GM12878 (cell line): Measurements from ENCODE around the gene GUCY1A2. TPM values are rescaled to one million over a fixed set of nuclear protein-coding genes. Genes with fewer than 3 reads are reported as not detected.

Experiments used
- ATAC-seq: fragments of 200-7000 bp; cut with Tn5 transposase; 3 replicates; pipeline ENCODE4 v1.9.1; 2020; ENCODE audit warnings: mild to moderate bottlenecking, moderate library complexity
- BruUV-seq: library from RNA; stranded (reverse); fragments of 400-500 nt; replicated peaks from 2 replicates; lab custom pipeline; 2021; lab: Mats Ljungman, UMichigan
- CTCF ChIA-PET: fragments of 300-600 bp; sonication (Branson Sonifier 250); formaldehyde crosslinking; extraction: SDS; loops from one replicate; lab custom pipeline; 2021; ENCODE audit warnings: inconsistent platforms; lab: Yijun Ruan, JAX
- POLR2A ChIA-PET: fragments of 350-600 bp; formaldehyde crosslinking; extraction: SDS; loops from one replicate; lab custom pipeline; 2021; ENCODE audit warnings: inconsistent platforms; lab: Charles Lee
- RAD21 ChIA-PET: fragments of 300-600 bp; sonication (Branson Sonifier 250); formaldehyde crosslinking; loops from one replicate; lab custom pipeline; 2023; ENCODE audit warnings: antibody characterized with exemption; ENCODE audit not compliant: unreplicated experiment; lab: Charles Lee
- SMC1A ChIA-PET: fragments of 300-600 bp; sonication (Branson Sonifier 250); formaldehyde crosslinking; loops from one replicate; lab custom pipeline; 2023; ENCODE audit not compliant: unreplicated experiment, uncharacterized antibody; lab: Charles Lee
- DNase-seq: peaks from one replicate; pipeline ENCODE4 v3.0.0-alpha.2; 2011; ENCODE audit warnings: low read depth, low spot score
- FAIRE-seq: peaks from 3 replicates; lab custom pipeline; 2011; peaks lifted over from hg19 to GRCh38; lab: Jason Lieb, UNC
- H2AFZ ChIP-seq: 2 replicates; pipeline ENCODE4 v1.6.0; 2011; ENCODE audit warnings: low read depth, low read length, control low read depth; ENCODE audit not compliant: control insufficient read depth
- H3K27ac ChIP-seq: 2 replicates; pipeline ENCODE4 v1.5.1; 2011; ENCODE audit warnings: control low read depth; ENCODE audit not compliant: control insufficient read depth, insufficient read depth
- H3K27me3 ChIP-seq, 2 experiments: replicated peaks in 1 of 2; 2 replicates each; pipeline versions ENCODE4 v1.6.0 to v1.6.1; 2011; ENCODE audit warnings: low read length in 1 of 2; ENCODE audit not compliant: control insufficient read depth in 2 of 2, insufficient read depth in 2 of 2
- H3K36me3 ChIP-seq, 2 experiments: 2 replicates each; pipeline ENCODE4 v1.5.1; 2011; ENCODE audit warnings: low read length in 1 of 2; ENCODE audit not compliant: control insufficient read depth in 2 of 2, insufficient read depth in 2 of 2
- H3K4me1 ChIP-seq: 2 replicates; pipeline ENCODE4 v1.6.1; 2011; ENCODE audit warnings: mild to moderate bottlenecking, low read length, moderate library complexity, mixed read lengths; ENCODE audit not compliant: control insufficient read depth, insufficient read depth
- H3K4me2 ChIP-seq: 2 replicates; pipeline ENCODE4 v1.6.0; 2011; ENCODE audit warnings: control low read depth; ENCODE audit not compliant: control insufficient read depth, insufficient read depth
- H3K4me3 ChIP-seq: fragments of 200-600 bp; sonication (generic); 2 replicates; pipeline ENCODE4 v1.5.1; 2016
- H3K79me2 ChIP-seq: 2 replicates; pipeline ENCODE4 v1.6.0; 2011; ENCODE audit warnings: low read length; ENCODE audit not compliant: control insufficient read depth, insufficient read depth
- H3K9ac ChIP-seq: 2 replicates; pipeline ENCODE4 v1.8.0; 2011; ENCODE audit warnings: low read length, control low read depth, mixed read lengths; ENCODE audit not compliant: control insufficient read depth, insufficient read depth
- H3K9me3 ChIP-seq: replicated peaks from 3 replicates; pipeline ENCODE4 v1.5.1; 2011; ENCODE audit warnings: mild to moderate bottlenecking, low read length; ENCODE audit not compliant: control insufficient read depth, insufficient read depth
- H4K20me1 ChIP-seq: 2 replicates; pipeline ENCODE4 v1.6.0; 2011; ENCODE audit not compliant: control insufficient read depth, insufficient read depth
- CBFB ChIP-seq: IDR thresholded peaks from 2 replicates; pipeline ENCODE4 v1.6.1; 2016; ENCODE audit warnings: antibody characterized with exemption, low read depth
- FOXK2 ChIP-seq: fragments of 450-650 bp; IDR thresholded peaks from 2 replicates; pipeline ENCODE4 v1.6.1; 2017; ENCODE audit warnings: mild to moderate bottlenecking, moderate library complexity
- GABPA ChIP-seq: IDR thresholded peaks from 2 replicates; pipeline ENCODE4 v1.6.1; 2014; ENCODE audit warnings: antibody characterized with exemption, low read depth, mild to moderate bottlenecking, inconsistent platforms
- HSF1 ChIP-seq: fragments of 150-350 bp; IDR thresholded peaks from 2 replicates; pipeline ENCODE4 v1.6.1; 2014; ENCODE audit warnings: mild to moderate bottlenecking, low read depth, low read length
- MXI1 ChIP-seq: fragments of 150-350 bp; IDR thresholded peaks from 2 replicates; pipeline ENCODE4 v1.6.1; 2011; ENCODE audit warnings: low read depth, mild to moderate bottlenecking, inconsistent platforms, low read length, improper control_type of control experiment
- NFIC ChIP-seq: IDR thresholded peaks from 2 replicates; pipeline ENCODE4 v1.6.1; 2012; ENCODE audit warnings: low read depth, mild to moderate bottlenecking, inconsistent platforms, low read length, moderate library complexity
- NFYB ChIP-seq: IDR thresholded peaks from 2 replicates; pipeline ENCODE4 v1.6.1; 2011; ENCODE audit warnings: low read depth, mild to moderate bottlenecking, low read length, improper control_type of control experiment, moderate library complexity; ENCODE audit not compliant: insufficient read depth
- NR2C2 ChIP-seq: IDR thresholded peaks from 2 replicates; pipeline ENCODE4 v1.6.1; 2011; ENCODE audit warnings: borderline replicate concordance, low read depth; ENCODE audit not compliant: control insufficient read depth, insufficient read length
- RFX5 ChIP-seq: IDR thresholded peaks from 2 replicates; pipeline ENCODE4 v1.6.1; 2011; ENCODE audit warnings: low read depth, low read length, improper control_type of control experiment
- SIN3A ChIP-seq: IDR thresholded peaks from 2 replicates; pipeline ENCODE4 v1.6.1; 2012; ENCODE audit warnings: low read depth, low read length, improper control_type of control experiment
- SRF ChIP-seq, 2 experiments: IDR thresholded peaks; 2 replicates each; pipeline ENCODE4 v1.6.1; 2011; ENCODE audit warnings: low read depth in 2 of 2, low read length in 2 of 2, mild to moderate bottlenecking in 1 of 2, moderate library complexity in 1 of 2
- TCF3 ChIP-seq: IDR thresholded peaks from 2 replicates; pipeline ENCODE4 v1.6.1; 2012; ENCODE audit warnings: low read depth, mild to moderate bottlenecking, low read length, borderline replicate concordance; ENCODE audit not compliant: insufficient read depth
- USF2 ChIP-seq: IDR thresholded peaks from 2 replicates; pipeline ENCODE4 v1.6.1; 2011; ENCODE audit warnings: low read depth, low read length, improper control_type of control experiment, borderline replicate concordance
- ZBED1 ChIP-seq: IDR thresholded peaks from 2 replicates; pipeline ENCODE4 v1.6.1; 2016; ENCODE audit warnings: borderline replicate concordance
- WGBS: methylation state at CpG from one replicate; pipeline ENCODE4 v1.1.6; 2016; ENCODE audit warnings: low lambda C conversion rate; ENCODE audit not compliant: insufficient replicate concordance, insufficient coverage; ENCODE audit errors: missing lambda C conversion rate; 5-methylcytosine and 5-hydroxymethylcytosine counted together
- in situ Hi-C: fragments of 300-500 bp; cut with MboI; formaldehyde crosslinking; loops from 9 replicates; pipeline ENCODE4 v1.14.3; 2018; ENCODE audit warnings: mixed read lengths
- intact Hi-C: fragments of 100-400 bp; cut with micrococcal nuclease; formaldehyde crosslinking; loops from one replicate; pipeline ENCODE4 v1.14.2; 2022; ENCODE audit not compliant: unreplicated experiment
- polyA plus RNA-seq, 11 experiments: library from polyadenylated mRNA; depleted of rRNA in 4 of 11; unstranded in 6 of 11; stranded (reverse) in 5 of 11; fragments of >200 nt; fragmentation: Nextera tagmentation in 4 of 11; fragmentation: Illumina TruSeq in 1 of 11; extraction: Ambion mirVana in 4 of 11; extraction: Trizol in 1 of 11; gene quantifications; 1 replicate in 1 of 11; 2 replicates in 10 of 11; pipeline versions ENCODE4 v1.2.1 to v1.2.3, GENCODE V29; 2011 to 2016; ENCODE audit warnings: inconsistent platforms in 2 of 11, missing spikeins in 2 of 11, low read depth in 1 of 11
- total RNA-seq, 4 experiments: library from RNA; depleted of rRNA in 3 of 4; stranded (reverse); fragments of >200 nt in 3 of 4; fragmentation: Illumina TruSeq in 1 of 4; extraction: Trizol in 1 of 4; gene quantifications; 2 replicates each; pipeline versions ENCODE4 v1.2.1 to v1.2.3, GENCODE V29; 2013 to 2021

GUCY1A2 gene
- total and polyA plus RNA-seq, 10 of the 15 experiments (the other 5 are each of a cell fraction or from before 2014, with no cell fraction given), result under 0.01 to 0.03 (median under 0.01) TPM; not detected in 4

GRCh38 chr11:106879029-106879428 lies 139.2 kb downstream of the GUCY1A2 start:
- RAD21 ChIA-PET, result no interaction called here
- Histone ChIP-seq H3K4me3 (no peak overlapping the region), H4K20me1 (no peaks in the 10 kb centered on the region), H3K27me3 (no peaks in the 10 kb centered on the region), H3K9me3 (no peaks in the 10 kb centered on the region), H3K27ac (no peak overlapping the region), H3K9ac (no peak overlapping the region), H3K36me3 (no peaks in the 10 kb centered on the region), H2AFZ (no peak overlapping the region), H3K4me2 (no peak overlapping the region), H3K79me2 (no peaks in the 10 kb centered on the region), H3K4me1 (no peaks in the 10 kb centered on the region)
- SMC1A ChIA-PET, result interaction anchor here (0.6 kb wide), 1 partner anchor 22 kb away, joined by 3 read pairs; no protein-coding TSS in a partner anchor
- in situ Hi-C loops (no loop called here), intact Hi-C loops (no loop called here)
- no peak for DNase-seq
- BruUV-seq, result no TSS peak
- no peak for FAIRE-seq
- WGBS, result 22% methylated on average over 3 of the region's 3 CpGs
- CTCF ChIA-PET, result interaction anchor here (0.6 kb wide), 1 partner anchor 1595 kb away, joined by 3 read pairs; no protein-coding TSS in a partner anchor
- no peak for ATAC-seq
- no peak for TF ChIP-seq NR2C2
- TF ChIP-seq GABPA, result no peak
- no peak for TF ChIP-seq NFYB
- TF ChIP-seq SRF (IDR thresholded peaks at IDR 0.05; ENCODE audit: low read depth in 2 of 2, low read length in 2 of 2), result no peak
- POLR2A ChIA-PET, result no interaction called here

- H3K4me1 ChIP-seq, result no peaks in the 10 kb centered on the region
- in situ Hi-C loops, result no loop called here
- H3K36me3 ChIP-seq, result no peaks in the 10 kb centered on the region
- no peak overlapping the region for H3K4me2 ChIP-seq
- SMC1A ChIA-PET, result no interaction called here
- RAD21 ChIA-PET, result no interaction called here
- no peak overlapping the region for H3K27ac ChIP-seq
- no peak for ATAC-seq
- no peak for FAIRE-seq
- no peaks in the 10 kb centered on the region for H3K27me3 ChIP-seq
- no peak for DNase-seq
- TF ChIP-seq RFX5, result no peak
- no peak for TF ChIP-seq MXI1
- no peak for TF ChIP-seq HSF1
- no peak for TF ChIP-seq NFIC
- TF ChIP-seq SIN3A, result no peak
- TF ChIP-seq CBFB, result no peak
- no peak for TF ChIP-seq TCF3
- TF ChIP-seq USF2, result no peak
- TF ChIP-seq FOXK2, result no peak
- no peak for TF ChIP-seq ZBED1
- TF ChIP-seq, all 136 proteins: peak for 0
- H3K79me2 ChIP-seq, result no peaks in the 10 kb centered on the region
- no TSS peak for BruUV-seq
- H3K9me3 ChIP-seq, result no peaks in the 10 kb centered on the region
- intact Hi-C loops, result no loop called here
- H4K20me1 ChIP-seq, result no peaks in the 10 kb centered on the region
- H3K9ac ChIP-seq, result no peak overlapping the region
- no peak overlapping the region for H3K4me3 ChIP-seq
- CTCF ChIA-PET, result no interaction called here
- H2AFZ ChIP-seq, result no peak overlapping the region
- POLR2A ChIA-PET, result no interaction called here
Measured at GRCh38 chr11:106875013-106875412, 143.3 kb downstream of the GUCY1A2 start.
